LNCAP (cell line): ENCODE data around the gene CD1D.

Experiments used
- TF ChIP-seq, protein P1 (sequence below): fragments of 450-650 bp; IDR thresholded peaks from 2 replicates; pipeline ENCODE4 v1.5.1; 2017; ENCODE audit warnings: mild to moderate bottlenecking

CD1D gene

DNA sequence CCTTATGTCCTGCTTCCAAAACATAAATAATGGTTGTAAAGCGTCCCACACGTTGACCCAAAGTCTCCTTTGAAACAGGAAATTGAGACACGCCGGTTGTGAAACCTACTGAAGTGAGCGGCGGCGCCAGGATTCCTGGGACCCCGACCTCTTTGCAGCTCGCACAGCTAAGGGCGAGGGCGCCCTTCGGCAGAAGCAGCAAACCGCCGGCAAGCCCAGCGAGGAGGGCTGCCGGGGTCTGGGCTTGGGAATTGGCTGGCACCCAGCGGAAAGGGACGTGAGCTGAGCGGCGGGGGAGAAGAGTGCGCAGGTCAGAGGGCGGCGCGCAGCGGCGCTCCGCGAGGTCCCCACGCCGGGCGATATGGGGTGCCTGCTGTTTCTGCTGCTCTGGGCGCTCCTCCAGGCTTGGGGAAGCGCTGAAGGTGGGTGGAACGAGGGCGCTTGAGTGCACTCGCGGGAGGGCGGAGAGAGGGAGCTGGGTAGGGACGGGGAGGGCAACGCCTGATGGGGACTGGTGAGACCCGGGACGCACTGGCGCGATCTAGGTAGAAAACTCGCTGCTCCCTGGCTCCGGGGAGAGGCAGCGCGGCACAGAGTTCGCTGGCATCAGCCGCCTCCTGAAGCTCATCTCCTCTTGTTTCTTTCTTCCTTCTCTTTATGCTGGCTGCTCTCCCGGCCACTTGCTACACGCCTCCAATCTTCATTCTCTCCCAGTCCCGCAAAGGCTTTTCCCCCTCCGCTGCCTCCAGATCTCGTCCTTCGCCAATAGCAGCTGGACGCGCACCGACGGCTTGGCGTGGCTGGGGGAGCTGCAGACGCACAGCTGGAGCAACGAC lies at the start of gene CD1D:
TSS of gene CD1D (plus strand) at position 155 of the 836 bp plus-strand sequence. CDS start at position 362, 207 bp downstream.
- TF ChIP-seq, protein P1, sequence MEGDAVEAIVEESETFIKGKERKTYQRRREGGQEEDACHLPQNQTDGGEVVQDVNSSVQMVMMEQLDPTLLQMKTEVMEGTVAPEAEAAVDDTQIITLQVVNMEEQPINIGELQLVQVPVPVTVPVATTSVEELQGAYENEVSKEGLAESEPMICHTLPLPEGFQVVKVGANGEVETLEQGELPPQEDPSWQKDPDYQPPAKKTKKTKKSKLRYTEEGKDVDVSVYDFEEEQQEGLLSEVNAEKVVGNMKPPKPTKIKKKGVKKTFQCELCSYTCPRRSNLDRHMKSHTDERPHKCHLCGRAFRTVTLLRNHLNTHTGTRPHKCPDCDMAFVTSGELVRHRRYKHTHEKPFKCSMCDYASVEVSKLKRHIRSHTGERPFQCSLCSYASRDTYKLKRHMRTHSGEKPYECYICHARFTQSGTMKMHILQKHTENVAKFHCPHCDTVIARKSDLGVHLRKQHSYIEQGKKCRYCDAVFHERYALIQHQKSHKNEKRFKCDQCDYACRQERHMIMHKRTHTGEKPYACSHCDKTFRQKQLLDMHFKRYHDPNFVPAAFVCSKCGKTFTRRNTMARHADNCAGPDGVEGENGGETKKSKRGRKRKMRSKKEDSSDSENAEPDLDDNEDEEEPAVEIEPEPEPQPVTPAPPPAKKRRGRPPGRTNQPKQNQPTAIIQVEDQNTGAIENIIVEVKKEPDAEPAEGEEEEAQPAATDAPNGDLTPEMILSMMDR: no peak

DNA sequence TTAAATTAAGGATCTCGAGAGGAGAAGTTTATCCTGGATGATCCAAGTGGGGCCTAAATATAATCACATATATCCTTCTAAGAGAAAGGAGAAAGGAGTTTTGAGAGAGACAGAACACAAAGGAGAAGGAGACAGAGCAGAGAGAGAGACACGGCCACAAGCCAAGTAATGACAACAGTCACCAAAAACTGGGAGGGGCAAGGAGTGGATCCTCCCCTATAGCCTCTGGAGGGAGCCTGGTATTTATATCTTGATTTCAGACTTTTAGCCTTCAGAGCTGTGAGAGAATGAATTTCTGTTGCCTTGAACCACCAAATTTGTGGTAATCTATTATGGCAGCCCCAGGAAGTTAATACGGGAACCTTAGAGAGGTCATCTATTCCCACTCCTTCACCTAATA lies 49.5 kb upstream of the CD1D start:
- TF ChIP-seq, protein P1: no peak

DNA sequence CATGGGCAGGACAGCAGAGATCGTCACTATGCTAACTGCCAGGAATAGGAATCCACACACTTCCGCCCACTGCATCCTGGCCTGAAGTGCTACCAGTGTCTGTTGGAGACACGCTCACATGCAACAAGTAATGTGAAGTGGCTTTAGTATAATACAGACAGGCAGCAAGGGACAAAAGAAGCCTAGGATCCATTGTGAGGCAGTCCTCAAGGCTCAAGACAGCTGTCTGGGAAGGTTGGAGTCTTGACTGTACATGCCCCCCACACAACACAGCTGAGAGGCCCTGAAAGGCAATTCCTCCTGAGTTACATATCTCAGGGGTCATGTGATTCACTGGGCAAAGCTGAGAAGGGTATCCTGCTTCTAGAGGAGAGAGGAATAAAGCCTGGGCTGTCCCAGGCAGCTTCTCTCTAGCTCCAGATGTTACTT lies 39.9 kb upstream of the CD1D start:
- TF ChIP-seq, protein P1: no peak

DNA sequence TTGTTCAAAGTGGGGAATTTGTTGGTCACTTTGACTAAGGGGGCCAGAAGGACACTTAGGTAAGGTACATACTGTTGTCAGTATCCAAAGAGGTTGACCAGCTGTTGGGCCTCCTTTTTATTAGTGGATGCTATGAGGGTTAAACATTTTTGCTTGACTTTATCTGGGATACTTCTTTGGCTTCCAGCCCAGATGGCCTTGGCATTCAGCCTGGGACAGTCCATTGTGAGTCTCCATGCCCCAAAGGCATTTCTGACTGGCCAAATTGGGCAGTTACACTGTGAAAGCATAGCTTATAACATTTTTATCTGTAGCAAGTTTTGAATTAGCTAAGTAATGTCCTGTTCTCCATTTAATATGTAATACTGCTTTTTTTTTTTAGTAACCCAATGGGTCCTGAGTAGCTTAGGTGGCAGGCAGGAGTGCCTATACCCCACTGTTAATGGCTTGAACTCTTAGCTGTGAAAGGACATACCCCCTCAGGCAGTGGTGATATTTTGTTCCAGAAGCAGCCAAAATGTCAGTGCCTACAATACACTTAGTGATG lies 35.4 kb upstream of the CD1D start:
- TF ChIP-seq, protein P1: no peak

DNA sequence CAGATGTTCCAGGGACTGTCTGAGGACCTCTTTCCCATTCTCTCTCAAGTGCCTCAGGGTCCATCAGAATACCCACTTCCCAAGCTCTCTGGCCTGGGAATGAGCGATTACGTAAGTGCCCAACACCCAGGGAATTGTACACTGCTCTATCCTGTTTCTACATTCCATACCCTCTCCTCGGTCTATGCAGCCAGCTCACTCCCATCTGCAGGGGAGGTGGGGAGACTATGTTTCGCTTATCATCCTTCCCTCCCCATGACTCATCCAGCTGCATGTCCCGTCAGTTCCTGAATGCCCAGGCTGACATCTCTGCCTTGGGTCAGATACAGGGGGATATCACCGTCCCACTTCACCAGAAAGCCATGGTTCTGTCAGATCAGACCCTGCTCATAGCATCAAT lies 34.5 kb upstream of the CD1D start:
- TF ChIP-seq, protein P1: no peak

DNA sequence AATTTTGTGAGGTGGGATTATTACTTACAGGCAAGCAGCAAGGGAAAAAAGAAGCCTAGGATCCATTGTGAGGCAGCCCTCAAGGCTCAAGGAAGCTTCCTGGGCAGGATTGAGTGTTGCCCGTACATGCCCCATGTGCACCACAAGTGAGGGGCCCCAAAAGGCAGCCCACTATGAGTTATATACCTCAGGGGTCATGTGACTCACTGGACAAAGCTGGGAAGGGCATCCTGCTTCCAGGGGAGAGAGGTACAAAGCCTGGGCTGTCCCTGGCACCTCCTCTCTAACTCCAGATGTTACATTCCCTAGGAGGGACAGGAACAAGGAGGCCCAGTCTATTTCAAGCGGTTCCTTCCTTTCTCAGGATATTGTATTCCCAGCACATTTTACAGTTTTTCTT lies 34.0 kb upstream of the CD1D start:
- TF ChIP-seq, protein P1: no peak

DNA sequence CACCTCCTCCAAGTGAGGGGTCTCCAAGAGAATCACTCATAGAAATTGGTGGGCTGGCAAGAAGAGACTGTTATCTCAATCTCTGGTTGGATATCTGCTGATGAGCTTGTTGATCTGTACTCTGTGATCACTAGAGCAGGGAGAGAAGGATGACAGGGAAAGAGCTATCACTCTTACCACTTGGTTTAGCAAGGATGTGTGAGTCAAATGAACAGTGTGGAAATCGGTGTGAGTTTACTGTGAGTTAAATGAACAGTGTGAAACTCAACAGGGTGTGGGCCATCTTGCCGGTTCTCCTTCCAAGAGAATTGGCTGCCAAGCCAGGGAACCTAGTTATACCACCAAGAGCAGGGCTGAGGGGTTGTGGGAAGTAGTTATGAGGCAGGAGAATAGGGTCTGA lies 33.3 kb upstream of the CD1D start:
- TF ChIP-seq, protein P1: no peak
